HG03575 (cell line): ENCODE measurements around the gene LIPI.
"Not testable (repeated sequence)": the region's sequence is repeated elsewhere in the genome, so short reads cannot be mapped to it uniquely, and the experiment has no call there.

Experiments used
- ATAC-seq: cut with Tn5 transposase; IDR thresholded peaks from one replicate; pipeline ENCODE4 v1.9.1; 2021; ENCODE audit not compliant: unreplicated experiment, insufficient number of reproducible peaks, low FRiP score; ENCODE audit errors: extremely low read depth

Gene LIPI

GRCh38 chr21:14121719-14122118, 89.0 kb downstream of the LIPI start:
- ATAC-seq = no peak

- ATAC-seq = peak; percentile 39
Observed at GRCh38 chr21:14120091-14120734, 90.5 kb downstream of the LIPI start.

GRCh38 chr21:14119038-14119437, 91.7 kb downstream of the LIPI start:
- ATAC-seq = no peak

GRCh38 chr21:14116080-14116481, 94.7 kb downstream of the LIPI start:
- ATAC-seq = peak; percentile 80

GRCh38 chr21:14115646-14116045, 95.1 kb downstream of the LIPI start:
- no peak for ATAC-seq

GRCh38 chr21:14114251-14114650, 96.5 kb downstream of the LIPI start:
- ATAC-seq = no peak

- ATAC-seq = not testable (repeated sequence)
Observed at GRCh38 chr21:14104564-14104963, 106.2 kb downstream of the LIPI start.

GRCh38 chr21:14099570-14099969, 111.2 kb downstream of the LIPI start:
- ATAC-seq = no peak

GRCh38 chr21:14097881-14098499, 112.8 kb downstream of the LIPI start:
- ATAC-seq = no peak

GRCh38 chr21:14096577-14096976, 114.2 kb downstream of the LIPI start:
- ATAC-seq = no peak

- no peak for ATAC-seq
Observed at GRCh38 chr21:14096172-14096571, 114.6 kb downstream of the LIPI start.

- no peak for ATAC-seq
Observed at GRCh38 chr21:14095056-14095455, 115.7 kb downstream of the LIPI start.

- ATAC-seq = no peak
Observed at GRCh38 chr21:14092834-14093560, 117.8 kb downstream of the LIPI start.

GRCh38 chr21:14090184-14090583, 120.6 kb downstream of the LIPI start:
- not testable (repeated sequence) for ATAC-seq

GRCh38 chr21:14088391-14088790, 122.4 kb downstream of the LIPI start:
- ATAC-seq = no peak

GRCh38 chr21:14086553-14086952, 124.2 kb downstream of the LIPI start:
- no peak for ATAC-seq

- ATAC-seq = no peak
Observed at GRCh38 chr21:14084701-14085100, 126.1 kb downstream of the LIPI start.

GRCh38 chr21:14084068-14084501, 126.7 kb downstream of the LIPI start:
- no peak for ATAC-seq

GRCh38 chr21:14080764-14081096, 130.0 kb downstream of the LIPI start:
- no peak for ATAC-seq

GRCh38 chr21:14080040-14080763, 130.6 kb downstream of the LIPI start:
- ATAC-seq = no peak
